ENCODE measurements around the gene PHF11. TPM values are rescaled to one million over a fixed set of nuclear protein-coding genes. Genes with fewer than 3 reads are reported as not detected.

Gene PHF11
- total RNA-seq, 1 donor from 2014 or later = 15.1 TPM

GRCh38 chr13:49453465-49453864 lies 42.3 kb upstream of the PHF11 start:
- no peak for DNase-seq
- Histone ChIP-seq H3K4me3 (no peak overlapping the region), H3K4me1 (peaks cover 13% of the 10 kb centered on the region), H3K9me3 (replicated peaks) (no peaks in the 10 kb centered on the region), H3K27me3 (ENCODE audit: low read depth) (no peaks in the 10 kb centered on the region), H3K36me3 (no peaks in the 10 kb centered on the region), H3K27ac (replicated peaks) (no peak overlapping the region)
- TF ChIP-seq CTCF (IDR thresholded peaks at IDR 0.05; ENCODE audit: borderline replicate concordance) = no peak
- intact Hi-C loops (cut with micrococcal nuclease) = no loop called here

GRCh38 chr13:49454388-49455006 lies 41.3 kb upstream of the PHF11 start:
- no peak overlapping the region for H3K4me3 ChIP-seq

GRCh38 chr13:49455007-49455398 lies 40.8 kb upstream of the PHF11 start:
- Histone ChIP-seq H3K27ac (replicated peaks) (no peak overlapping the region), H3K9me3 (replicated peaks) (no peaks in the 10 kb centered on the region), H3K36me3 (peaks cover under 1% of the 10 kb centered on the region), H3K4me1 (peaks cover 8% of the 10 kb centered on the region), H3K4me3 (no peak overlapping the region), H3K27me3 (ENCODE audit: low read depth) (no peaks in the 10 kb centered on the region)
- no peak for TF ChIP-seq CTCF (IDR thresholded peaks at IDR 0.05; ENCODE audit: borderline replicate concordance)
- no peak for DNase-seq
- intact Hi-C loops (cut with micrococcal nuclease) = no loop called here

More at GRCh38 chr13:49454388-49455006, 41.3 kb upstream of the PHF11 start:
- Histone ChIP-seq H3K27me3 (ENCODE audit: low read depth) (no peaks in the 10 kb centered on the region), H3K9me3 (replicated peaks) (no peaks in the 10 kb centered on the region), H3K36me3 (no peaks in the 10 kb centered on the region), H3K27ac (replicated peaks) (no peak overlapping the region), H3K4me1 (peaks cover 8% of the 10 kb centered on the region)
- TF ChIP-seq CTCF (IDR thresholded peaks at IDR 0.05; ENCODE audit: borderline replicate concordance) = no peak
- no peak for DNase-seq
- intact Hi-C loops (cut with micrococcal nuclease) = no loop called here

- no peak for TF ChIP-seq CTCF (IDR thresholded peaks at IDR 0.05; ENCODE audit: borderline replicate concordance)
- intact Hi-C loops (cut with micrococcal nuclease) = no loop called here
- Histone ChIP-seq H3K27ac (replicated peaks) (no peak overlapping the region), H3K4me3 (no peak overlapping the region), H3K36me3 (peaks cover 12% of the 10 kb centered on the region), H3K4me1 (peaks cover 4% of the 10 kb centered on the region), H3K9me3 (replicated peaks) (no peaks in the 10 kb centered on the region), H3K27me3 (ENCODE audit: low read depth) (no peaks in the 10 kb centered on the region)
- no peak for DNase-seq
Observed at GRCh38 chr13:49456156-49456555, 39.6 kb upstream of the PHF11 start.

GRCh38 chr13:49457221-49457620 lies 38.5 kb upstream of the PHF11 start:
- H3K9me3 ChIP-seq (replicated peaks) = peaks cover 1% of the 10 kb centered on the region
- no peak for TF ChIP-seq CTCF (IDR thresholded peaks at IDR 0.05; ENCODE audit: borderline replicate concordance)
- intact Hi-C loops (cut with micrococcal nuclease) = no loop called here
- H3K27ac ChIP-seq (replicated peaks) = no peak overlapping the region
- DNase-seq = no peak
- H3K36me3 ChIP-seq = peaks cover 23% of the 10 kb centered on the region
- no peak overlapping the region for H3K4me3 ChIP-seq
- peaks cover 4% of the 10 kb centered on the region for H3K4me1 ChIP-seq
- H3K27me3 ChIP-seq (ENCODE audit: low read depth) = no peaks in the 10 kb centered on the region
